HCT116 (cell line): ENCODE data around the gene ELOF1. TPM values are rescaled to one million over a fixed set of nuclear protein-coding genes. Genes with fewer than 3 reads are reported as not detected.

Source experiments
- ATAC-seq: fragments of 200-7000 bp; cut with Tn5 transposase; 2 replicates; pipeline ENCODE4 v1.9.1; 2020; ENCODE audit warnings: mild to moderate bottlenecking, moderate library complexity
- BruUV-seq: library from RNA; stranded (reverse); fragments of 400-500 nt; replicated peaks from 2 replicates; lab custom pipeline; 2021; lab: Mats Ljungman, UMichigan
- CTCF ChIA-PET: fragments of 300-600 bp; sonication (Branson Sonifier 250); formaldehyde crosslinking; loops from one replicate; lab custom pipeline; 2021; ENCODE audit warnings: antibody characterized with exemption; lab: Charles Lee
- POLR2A ChIA-PET: fragments of 300-600, 350-600 bp; sonication (Branson Sonifier 250); formaldehyde crosslinking; loops from one replicate; lab custom pipeline; 2021; ENCODE audit warnings: antibody characterized with exemption; lab: Charles Lee
- RAD21 ChIA-PET, 2 experiments: fragments of 300-600 bp; sonication (Branson Sonifier 250); formaldehyde crosslinking; loops; one replicate each; lab custom pipeline; 2023; ENCODE audit warnings: low total read pairs in 2 of 2; ENCODE audit not compliant: uncharacterized antibody in 2 of 2, unreplicated experiment in 2 of 2, low non-redundant PET in 1 of 2; lab: Charles Lee
- DNase-seq: peaks from one replicate; pipeline ENCODE4 v3.0.0-alpha.2; 2010; ENCODE audit warnings: low read depth, low spot score
- H2AFZ ChIP-seq: fragments of 200-600 bp; shearing (Covaris generic), sonication (generic); 2 replicates; pipeline ENCODE4 v1.6.1; 2017; ENCODE audit warnings: low read depth, mixed run types, mixed read lengths, antibody characterized with exemption, low read length; ENCODE audit not compliant: poor library complexity, severe bottlenecking
- H3K27ac ChIP-seq: 2 replicates; pipeline ENCODE4 v1.5.1; 2012; ENCODE audit warnings: low read depth, low read length
- H3K27me3 ChIP-seq: fragments of 200-600 bp; sonication (generic); 2 replicates; pipeline ENCODE4 v1.6.1; 2016; ENCODE audit warnings: mixed run types, low read length, mixed read lengths; ENCODE audit not compliant: insufficient read depth
- H3K36me3 ChIP-seq, 2 experiments: fragments of 200-500 bp in 1 of 2; fragments of 200-600 bp in 1 of 2; sonication (Bioruptor generic) in 1 of 2; sonication (generic) in 1 of 2; 2 replicates each; pipeline versions ENCODE4 v1.5.1 to v1.6.1; 2014 to 2016; ENCODE audit warnings: low read length in 2 of 2, inconsistent platforms in 1 of 2, mixed read lengths in 1 of 2, mixed run types in 1 of 2; ENCODE audit not compliant: insufficient read depth in 2 of 2, control insufficient read depth in 1 of 2
- H3K4me1 ChIP-seq, 2 experiments: fragments of 200-600 bp in 1 of 2; sonication (generic) in 1 of 2; 2 replicates each; pipeline versions ENCODE4 v1.5.1 to v1.6.1; 2012 to 2017; ENCODE audit warnings: low read length in 2 of 2, inconsistent platforms in 1 of 2, mild to moderate bottlenecking in 1 of 2, mixed read lengths in 1 of 2, mixed run types in 1 of 2, moderate library complexity in 1 of 2; ENCODE audit not compliant: insufficient read depth in 2 of 2, control insufficient read depth in 1 of 2
- H3K4me2 ChIP-seq: fragments of 200-600 bp; sonication (generic); 2 replicates; pipeline ENCODE4 v1.6.1; 2017; ENCODE audit warnings: mixed run types, low read length, mixed read lengths
- H3K4me3 ChIP-seq, 2 experiments: fragments of 200-600 bp in 1 of 2; sonication (generic) in 1 of 2; replicated peaks in 1 of 2; 2 replicates each; pipeline ENCODE4 v1.5.1; 2011 to 2016; ENCODE audit warnings: low read length in 2 of 2, control low read depth in 1 of 2, low read depth in 1 of 2, mild to moderate bottlenecking in 1 of 2, mixed read lengths in 1 of 2, mixed run types in 1 of 2
- H3K79me2 ChIP-seq: fragments of 200-600 bp; sonication (generic); 2 replicates; pipeline ENCODE4 v1.6.1; 2017; ENCODE audit warnings: mild to moderate bottlenecking, mixed run types, low read length, moderate library complexity, mixed read lengths; ENCODE audit not compliant: insufficient read depth
- H3K9ac ChIP-seq: fragments of 200-600 bp; sonication (generic); 2 replicates; pipeline ENCODE4 v1.6.1; 2016; ENCODE audit warnings: low read length, mixed read lengths
- H3K9me2 ChIP-seq: fragments of 200-600 bp; sonication (generic), shearing (Covaris generic); 2 replicates; pipeline ENCODE4 v1.6.1; 2017; ENCODE audit warnings: mixed run types, mild to moderate bottlenecking, moderate library complexity; ENCODE audit not compliant: insufficient read depth
- H3K9me3 ChIP-seq, 2 experiments: fragments of 200-500 bp in 1 of 2; fragments of 200-600 bp in 1 of 2; sonication (Bioruptor generic) in 1 of 2; sonication (generic) in 1 of 2; 2 replicates each; pipeline ENCODE4 v1.6.1; 2014 to 2017; ENCODE audit warnings: low read length in 2 of 2, mixed read lengths in 2 of 2, inconsistent platforms in 1 of 2, low read depth in 1 of 2, mild to moderate bottlenecking in 1 of 2, mixed run types in 1 of 2, moderate library complexity in 1 of 2; ENCODE audit not compliant: control insufficient read depth in 1 of 2, insufficient read depth in 1 of 2
- H4K20me1 ChIP-seq: fragments of 200-600 bp; sonication (generic), shearing (Covaris generic); 2 replicates; pipeline ENCODE4 v1.6.1; 2017; ENCODE audit warnings: mixed run types, mild to moderate bottlenecking, moderate library complexity; ENCODE audit not compliant: insufficient read depth
- ATF3 ChIP-seq: IDR thresholded peaks from 2 replicates; pipeline ENCODE4 v1.6.1; 2012
- CEBPB ChIP-seq: IDR thresholded peaks from 2 replicates; pipeline ENCODE4 v1.6.1; 2012; ENCODE audit warnings: low read depth
- CTCF ChIP-seq, 3 experiments: fragments of 200-600 bp in 1 of 3; sonication (generic) in 1 of 3; IDR thresholded peaks in 2 of 3; conservative IDR thresholded peaks in 1 of 3; 2 replicates each; pipeline ENCODE4 v1.5.1; 2012 to 2017; ENCODE audit warnings: low read depth in 2 of 3, low read length in 2 of 3, antibody characterized with exemption in 1 of 3, borderline replicate concordance in 1 of 3, control low read depth in 1 of 3, mild to moderate bottlenecking in 1 of 3, mixed read lengths in 1 of 3, mixed run types in 1 of 3, moderate library complexity in 1 of 3; ENCODE audit not compliant: insufficient read depth in 1 of 3
- EZH2 ChIP-seq: fragments of 200-600 bp; sonication (generic); IDR thresholded peaks from 2 replicates; pipeline ENCODE4 v1.6.1; 2017; ENCODE audit warnings: antibody characterized with exemption, mixed run types
- FOSL1 ChIP-seq: IDR thresholded peaks from 2 replicates; pipeline ENCODE4 v1.6.1; 2012; ENCODE audit warnings: low read depth
- MAX ChIP-seq: IDR thresholded peaks from 2 replicates; pipeline ENCODE4 v1.6.1; 2012
- POLR2A ChIP-seq: IDR thresholded peaks from 2 replicates; pipeline ENCODE4 v1.7.0; 2011; ENCODE audit warnings: borderline replicate concordance; ENCODE audit not compliant: insufficient read depth, insufficient read length; ENCODE audit errors: extremely low read depth
- POLR2AphosphoS5 ChIP-seq: IDR thresholded peaks from 2 replicates; pipeline ENCODE4 v1.6.1; 2011; ENCODE audit warnings: mild to moderate bottlenecking, low read depth, low read length, moderate library complexity
- RAD21 ChIP-seq: IDR thresholded peaks from 2 replicates; pipeline ENCODE4 v1.6.1; 2012; ENCODE audit warnings: low read depth, mild to moderate bottlenecking
- REST ChIP-seq: IDR thresholded peaks from 2 replicates; pipeline ENCODE4 v1.6.1; 2012; ENCODE audit warnings: low read depth
- SRF ChIP-seq: IDR thresholded peaks from 2 replicates; pipeline ENCODE4 v1.6.1; 2012; ENCODE audit warnings: low read depth
- TCF7L2 ChIP-seq: IDR thresholded peaks from 2 replicates; pipeline ENCODE4 v1.7.0; 2011; ENCODE audit warnings: borderline replicate concordance, inconsistent platforms; ENCODE audit not compliant: insufficient read depth, insufficient read length; ENCODE audit errors: extremely low read depth
- ZBTB33 ChIP-seq: IDR thresholded peaks from 2 replicates; pipeline ENCODE4 v1.6.1; 2011; ENCODE audit warnings: mild to moderate bottlenecking, low read length, moderate library complexity; ENCODE audit not compliant: insufficient replicate concordance; ENCODE audit errors: extremely low read depth
- intact Hi-C: fragments of 100-400 bp; cut with micrococcal nuclease; formaldehyde crosslinking; loops from 2 replicates; pipeline ENCODE4 v1.10.0; 2022
- total RNA-seq: library from RNA; stranded (reverse); gene quantifications from one replicate; pipeline ENCODE4 v1.2.1, GENCODE V29; 2021; ENCODE audit not compliant: unreplicated experiment

Gene ELOF1
- total RNA-seq, 1 experiment from 2014 or later, result 74.5 TPM

- CTCF ChIA-PET, result no interaction called here
- Histone ChIP-seq H3K27me3 (no peaks in the 10 kb centered on the region), H3K4me1 (peaks cover 2 to 3% of the 10 kb centered on the region in 2 experiments; a peak in 2 of 4 replicates), H3K27ac (no peak within 1 kb of the TSS), H3K4me3 (no peak within 1 kb of the TSS), H3K9ac (no peak within 1 kb of the TSS), H3K4me2 (no peak within 1 kb of the TSS), H2AFZ (no peak within 1 kb of the TSS), H3K36me3 (no peaks in the 10 kb centered on the region), H4K20me1 (no peaks in the 10 kb centered on the region), H3K79me2 (no peaks in the 10 kb centered on the region), H3K9me3 (no peaks in the 10 kb centered on the region), H3K9me2 (no peaks in the 10 kb centered on the region)
- TF ChIP-seq CEBPB (no peak), CTCF (IDR thresholded peaks at IDR 0.05 in 2 of 3, conservative IDR thresholded peaks at IDR 0.05 in 1 of 3; ENCODE audit: borderline replicate concordance in 1 of 3, insufficient read depth in 1 of 3, low read depth in 2 of 3, low read length in 2 of 3) (no peak), ZBTB33 (no peak), FOSL1 (no peak), RAD21 (no peak), ATF3 (no peak), EZH2 (no peak), MAX (no peak), POLR2A (no peak), POLR2AphosphoS5 (no peak), SRF (no peak), TCF7L2 (no peak), REST (no peak)
- ATAC-seq, result no peak
- intact Hi-C loops, result no loop called here
- BruUV-seq, result no TSS peak
- RAD21 ChIA-PET, result no interaction called here
- DNase-seq, result no peak
- POLR2A ChIA-PET, result no interaction called here
Measured at GRCh38 chr19:11577451-11578257, 18.6 kb upstream of the ELOF1 start, which contains the start of gene ACP5. TSS of gene ACP5 (minus strand) at chr19:11577645. CDS start at chr19:11577317, 328 bp downstream.
